Measurements from ENCODE around the gene SEC11A.

- no peak for TF ChIP-seq CTCF (IDR thresholded peaks at IDR 0.05; ENCODE audit: low read depth, low read length, missing input control)
- no peak for TF ChIP-seq RAD21 (IDR thresholded peaks at IDR 0.05)
- TF ChIP-seq NR2F2 (IDR thresholded peaks at IDR 0.05), result no peak
- no peak for TF ChIP-seq JUND (IDR thresholded peaks at IDR 0.05)
- no peak for TF ChIP-seq SP1 (IDR thresholded peaks at IDR 0.05)
- TF ChIP-seq HNF4A (conservative IDR thresholded peaks at IDR 0.05), result no peak
- no peak for TF ChIP-seq FOXA1 (IDR thresholded peaks at IDR 0.05)
- TF ChIP-seq REST (IDR thresholded peaks at IDR 0.05), result no peak
- no peak for TF ChIP-seq GABPA (IDR thresholded peaks at IDR 0.05 in 1 of 2, conservative IDR thresholded peaks at IDR 0.05 in 1 of 2)
- no peak for TF ChIP-seq TAF1 (conservative IDR thresholded peaks at IDR 0.05)
- no peak for TF ChIP-seq YY1 (IDR thresholded peaks at IDR 0.05)
- TF ChIP-seq MAX (IDR thresholded peaks at IDR 0.05), result no peak
- TF ChIP-seq ZBTB33 (IDR thresholded peaks at IDR 0.05), result no peak
Observed at GRCh38 chr15:84648539-84648938, 67.4 kb downstream of the SEC11A start.

All from liver (tissue), 3 donors.